ENCODE results near the gene KIR2DL3. TPM values are rescaled to one million over a fixed set of nuclear protein-coding genes. Genes with fewer than 3 reads are reported as not detected.
"Not testable (repeated sequence)": the region's sequence is repeated elsewhere in the genome, so short reads cannot be mapped to it uniquely, and the experiment has no call there.

Gene KIR2DL3
- total RNA-seq, 1 donor from 2014 or later = not detected

- TF ChIP-seq CTCF (conservative IDR thresholded peaks at IDR 0.05) = no peak
- no peak overlapping the region for H3K4me3 Mint-ChIP-seq
- H3K27ac Mint-ChIP-seq = no peak overlapping the region
- no peaks in the 10 kb centered on the region for H3K36me3 Mint-ChIP-seq
- H3K4me1 Mint-ChIP-seq (ENCODE audit: unreplicated experiment) = no peaks in the 10 kb centered on the region
- H3K27me3 Mint-ChIP-seq = no peaks in the 10 kb centered on the region
- H3K9me3 Mint-ChIP-seq = peaks cover 32% of the 10 kb centered on the region
- DNase-seq (ENCODE audit: extremely low spot score, unreplicated experiment) = no peak
Observed at GRCh38 chr19:54731191-54731590, 7.1 kb upstream of the KIR2DL3 start.

GRCh38 chr19:54738715-54739114 lies 402 bp downstream of the KIR2DL3 start:
- H3K27ac Mint-ChIP-seq = no peak overlapping the region
- H3K27me3 Mint-ChIP-seq = no peaks in the 10 kb centered on the region
- TF ChIP-seq CTCF (conservative IDR thresholded peaks at IDR 0.05) = no peak
- peaks cover 27% of the 10 kb centered on the region for H3K9me3 Mint-ChIP-seq
- no peak overlapping the region for H3K4me3 Mint-ChIP-seq
- DNase-seq (ENCODE audit: extremely low spot score, unreplicated experiment) = no peak
- no peaks in the 10 kb centered on the region for H3K36me3 Mint-ChIP-seq
- no peaks in the 10 kb centered on the region for H3K4me1 Mint-ChIP-seq (ENCODE audit: unreplicated experiment)

- H3K27ac Mint-ChIP-seq = no peak overlapping the region
- no peaks in the 10 kb centered on the region for H3K36me3 Mint-ChIP-seq
- peak; percentile 8 for DNase-seq (ENCODE audit: extremely low spot score, unreplicated experiment)
- peaks cover 25% of the 10 kb centered on the region for H3K9me3 Mint-ChIP-seq
- no peak overlapping the region for H3K4me3 Mint-ChIP-seq
- H3K4me1 Mint-ChIP-seq (ENCODE audit: unreplicated experiment) = no peaks in the 10 kb centered on the region
- no peaks in the 10 kb centered on the region for H3K27me3 Mint-ChIP-seq
- TF ChIP-seq CTCF (conservative IDR thresholded peaks at IDR 0.05) = no peak
Observed at GRCh38 chr19:54739587-54740497, 1.5 kb downstream of the KIR2DL3 start.

- not testable (repeated sequence) for H3K27ac Mint-ChIP-seq; H3K27me3 Mint-ChIP-seq; H3K36me3 Mint-ChIP-seq; H3K4me3 Mint-ChIP-seq; H3K4me1 Mint-ChIP-seq (ENCODE audit: unreplicated experiment)
- peak; percentile 22 for DNase-seq (ENCODE audit: extremely low spot score, unreplicated experiment)
- H3K9me3 Mint-ChIP-seq = peaks cover 12% of the 10 kb centered on the region
Observed at GRCh38 chr19:54741950-54742349, 3.6 kb downstream of the KIR2DL3 start.

- H3K27ac Mint-ChIP-seq; H3K4me3 Mint-ChIP-seq; H3K27me3 Mint-ChIP-seq; DNase-seq (ENCODE audit: extremely low spot score, unreplicated experiment); H3K36me3 Mint-ChIP-seq; H3K9me3 Mint-ChIP-seq; H3K4me1 Mint-ChIP-seq (ENCODE audit: unreplicated experiment): not testable (repeated sequence)
Observed at GRCh38 chr19:54744080-54744479, 5.8 kb downstream of the KIR2DL3 start.

GRCh38 chr19:54747614-54748322 lies 9.5 kb downstream of the KIR2DL3 start:
- DNase-seq (ENCODE audit: extremely low spot score, unreplicated experiment); H3K27ac Mint-ChIP-seq; H3K27me3 Mint-ChIP-seq; H3K36me3 Mint-ChIP-seq; H3K4me1 Mint-ChIP-seq (ENCODE audit: unreplicated experiment); H3K4me3 Mint-ChIP-seq: not testable (repeated sequence)
- peaks cover 11% of the 10 kb centered on the region for H3K9me3 Mint-ChIP-seq

- H3K4me1 Mint-ChIP-seq (ENCODE audit: unreplicated experiment); H3K36me3 Mint-ChIP-seq; H3K27me3 Mint-ChIP-seq; H3K4me3 Mint-ChIP-seq; H3K27ac Mint-ChIP-seq; DNase-seq (ENCODE audit: extremely low spot score, unreplicated experiment): not testable (repeated sequence)
- peaks cover 27% of the 10 kb centered on the region for H3K9me3 Mint-ChIP-seq
Observed at GRCh38 chr19:54750276-54750675, 12.0 kb downstream of the KIR2DL3 start.

- H3K9me3 Mint-ChIP-seq = peaks cover 21% of the 10 kb centered on the region
- DNase-seq (ENCODE audit: extremely low spot score, unreplicated experiment); H3K4me1 Mint-ChIP-seq (ENCODE audit: unreplicated experiment); H3K27me3 Mint-ChIP-seq; H3K27ac Mint-ChIP-seq; H3K4me3 Mint-ChIP-seq; H3K36me3 Mint-ChIP-seq: not testable (repeated sequence)
Observed at GRCh38 chr19:54756204-54757110, 18.1 kb downstream of the KIR2DL3 start.

GRCh38 chr19:54758577-54758976 lies 20.3 kb downstream of the KIR2DL3 start:
- H3K4me3 Mint-ChIP-seq; DNase-seq (ENCODE audit: extremely low spot score, unreplicated experiment); H3K27ac Mint-ChIP-seq; H3K4me1 Mint-ChIP-seq (ENCODE audit: unreplicated experiment); H3K36me3 Mint-ChIP-seq; H3K27me3 Mint-ChIP-seq: not testable (repeated sequence)
- peaks cover 14% of the 10 kb centered on the region for H3K9me3 Mint-ChIP-seq

GRCh38 chr19:54764219-54764618 lies 25.9 kb downstream of the KIR2DL3 start:
- H3K27me3 Mint-ChIP-seq; H3K4me3 Mint-ChIP-seq; DNase-seq (ENCODE audit: extremely low spot score, unreplicated experiment); H3K9me3 Mint-ChIP-seq; H3K27ac Mint-ChIP-seq; H3K36me3 Mint-ChIP-seq; H3K4me1 Mint-ChIP-seq (ENCODE audit: unreplicated experiment): not testable (repeated sequence)

Data from type B pancreatic cell (in vitro differentiated cells).